ENCODE data around the gene LNX1.

The LNX1 gene

GRCh38 chr4:53532521-53532920 lies 58.8 kb downstream of the LNX1 start:
- no peak for DNase-seq

GRCh38 chr4:53531585-53532224 lies 59.6 kb downstream of the LNX1 start:
- DNase-seq = no peak

- no peak for DNase-seq
These were observed 62.3 kb downstream of the LNX1 start for GRCh38 chr4:53529025-53529424.

- no peak for DNase-seq
These were observed 63.4 kb downstream of the LNX1 start for GRCh38 chr4:53527930-53528329.

GRCh38 chr4:53527326-53527725 lies 64.0 kb downstream of the LNX1 start:
- no peak for DNase-seq

GRCh38 chr4:53522334-53522733 lies 69.0 kb downstream of the LNX1 start:
- DNase-seq = no peak

GRCh38 chr4:53520116-53520515 lies 71.2 kb downstream of the LNX1 start:
- no peak for DNase-seq

GRCh38 chr4:53518807-53519206 lies 72.5 kb downstream of the LNX1 start:
- DNase-seq = no peak

GRCh38 chr4:53515076-53515475 lies 76.2 kb downstream of the LNX1 start:
- DNase-seq = no peak

- no peak for DNase-seq
These were observed 76.8 kb downstream of the LNX1 start for GRCh38 chr4:53514509-53514908.

- no peak for DNase-seq
These were observed 78.7 kb downstream of the LNX1 start for GRCh38 chr4:53512608-53513007.

- DNase-seq = no peak
These were observed 80.3 kb downstream of the LNX1 start for GRCh38 chr4:53511014-53511413.

GRCh38 chr4:53510321-53510720 lies 81.0 kb downstream of the LNX1 start:
- DNase-seq = no peak

GRCh38 chr4:53508446-53508845 lies 82.8 kb downstream of the LNX1 start:
- no peak for DNase-seq

GRCh38 chr4:53507671-53508286 lies 83.5 kb downstream of the LNX1 start:
- DNase-seq = no peak

- no peak for DNase-seq
These were observed 84.2 kb downstream of the LNX1 start for GRCh38 chr4:53507058-53507457.

- no peak for DNase-seq
These were observed 85.3 kb downstream of the LNX1 start for GRCh38 chr4:53505947-53506346.

- no peak for DNase-seq
These were observed 89.2 kb downstream of the LNX1 start for GRCh38 chr4:53502094-53502493.

- no peak for DNase-seq
These were observed 89.7 kb downstream of the LNX1 start for GRCh38 chr4:53501561-53501960.

GRCh38 chr4:53500546-53500945 lies 90.7 kb downstream of the LNX1 start:
- no peak for DNase-seq

- DNase-seq = no peak
These were observed 91.5 kb downstream of the LNX1 start for GRCh38 chr4:53499791-53500190.

GRCh38 chr4:53498706-53499105 lies 92.6 kb downstream of the LNX1 start:
- DNase-seq = no peak

GRCh38 chr4:53497487-53498244 lies 93.6 kb downstream of the LNX1 start:
- DNase-seq = no peak

- DNase-seq = no peak
These were observed 96.4 kb downstream of the LNX1 start for GRCh38 chr4:53494851-53495250.
